Thyroid gland (tissue), 4 donors: ENCODE results near the gene TGFB3.

Experiments
- POLR2A ChIP-seq, 2 donors: fragments of 450-650 bp; IDR thresholded peaks; one replicate each; pipeline ENCODE4 v1.6.1; 2017; ENCODE audit warnings: antibody characterized with exemption in 2 of 2, mild to moderate bottlenecking in 2 of 2, moderate library complexity in 1 of 2
- TF ChIP-seq, protein P1 (sequence below), 6 experiments: fragments of 200-600 bp in 3 of 6; fragments of 450-650 bp in 3 of 6; sonication (generic) in 3 of 6; IDR thresholded peaks; one replicate each; pipeline ENCODE4 v1.5.1; 2016 to 2019; ENCODE audit warnings: antibody characterized with exemption in 6 of 6, mild to moderate bottlenecking in 2 of 6, inconsistent platforms in 1 of 6, moderate library complexity in 1 of 6

DNA sequence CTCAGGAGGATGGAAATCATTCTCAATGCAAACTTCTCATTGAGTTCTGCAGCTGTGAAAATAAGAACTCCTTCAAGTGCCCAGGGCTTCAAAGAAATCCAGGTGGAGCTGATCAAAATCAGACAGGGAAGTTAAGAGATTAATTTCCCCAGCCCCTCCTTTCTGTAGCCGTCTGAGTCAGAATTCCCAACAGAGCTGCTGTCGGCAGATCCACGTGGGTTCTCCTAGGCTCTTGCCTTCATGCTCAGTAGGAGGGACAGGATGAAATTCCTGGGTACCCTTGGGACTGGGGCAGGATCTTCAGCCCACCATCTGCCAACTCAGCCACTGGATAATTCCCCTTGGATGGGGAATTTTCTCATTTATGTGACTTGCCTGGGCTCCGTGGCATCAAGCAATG is 13.3 kb downstream of the TGFB3 start:
- TF ChIP-seq, protein P1, sequence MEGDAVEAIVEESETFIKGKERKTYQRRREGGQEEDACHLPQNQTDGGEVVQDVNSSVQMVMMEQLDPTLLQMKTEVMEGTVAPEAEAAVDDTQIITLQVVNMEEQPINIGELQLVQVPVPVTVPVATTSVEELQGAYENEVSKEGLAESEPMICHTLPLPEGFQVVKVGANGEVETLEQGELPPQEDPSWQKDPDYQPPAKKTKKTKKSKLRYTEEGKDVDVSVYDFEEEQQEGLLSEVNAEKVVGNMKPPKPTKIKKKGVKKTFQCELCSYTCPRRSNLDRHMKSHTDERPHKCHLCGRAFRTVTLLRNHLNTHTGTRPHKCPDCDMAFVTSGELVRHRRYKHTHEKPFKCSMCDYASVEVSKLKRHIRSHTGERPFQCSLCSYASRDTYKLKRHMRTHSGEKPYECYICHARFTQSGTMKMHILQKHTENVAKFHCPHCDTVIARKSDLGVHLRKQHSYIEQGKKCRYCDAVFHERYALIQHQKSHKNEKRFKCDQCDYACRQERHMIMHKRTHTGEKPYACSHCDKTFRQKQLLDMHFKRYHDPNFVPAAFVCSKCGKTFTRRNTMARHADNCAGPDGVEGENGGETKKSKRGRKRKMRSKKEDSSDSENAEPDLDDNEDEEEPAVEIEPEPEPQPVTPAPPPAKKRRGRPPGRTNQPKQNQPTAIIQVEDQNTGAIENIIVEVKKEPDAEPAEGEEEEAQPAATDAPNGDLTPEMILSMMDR (IDR thresholded peaks at IDR 0.05), result no peak
- TF ChIP-seq POLR2A (IDR thresholded peaks at IDR 0.05), result no peak
